Astrocyte of the spinal cord (primary cell): Measurements from ENCODE around the gene ASAP2.
A peak's percentile ranks its signal among the peaks of the same experiment; 100 is the strongest.

Experiments
- DNase-seq: peaks from one replicate; pipeline ENCODE4 v3.0.0; 2011; ENCODE audit warnings: low read depth, low spot score
- H3K4me3 ChIP-seq: 2 replicates; pipeline ENCODE4 v1.5.1; 2011; ENCODE audit warnings: low read depth, mild to moderate bottlenecking, low read length, moderate library complexity
- CTCF ChIP-seq: IDR thresholded peaks from 2 replicates; pipeline ENCODE4 v1.5.1; 2012; ENCODE audit warnings: low read depth, mild to moderate bottlenecking, low read length, inconsistent platforms
- in situ Hi-C: cut with HindIII; loops from 2 replicates; pipeline ENCODE4 v1.10.0; 2017; ENCODE audit warnings: low sequenced_read_pairs

Gene ASAP2

GRCh38 chr2:9170458-9171130 is 36.0 kb upstream of the ASAP2 start:
- in situ Hi-C loops = no loop called here
- no peak overlapping the region for H3K4me3 ChIP-seq
- TF ChIP-seq CTCF = no peak
- DNase-seq = no peak

- peak; percentile 84 for DNase-seq
- H3K4me3 ChIP-seq = no peak overlapping the region
- no peak for TF ChIP-seq CTCF
- in situ Hi-C loops = no loop called here
These were observed 31.7 kb upstream of the ASAP2 start for GRCh38 chr2:9174771-9175437.

- no peak for DNase-seq
- no peak overlapping the region for H3K4me3 ChIP-seq
- TF ChIP-seq CTCF = no peak
- in situ Hi-C loops = no loop called here
These were observed 28.3 kb upstream of the ASAP2 start for GRCh38 chr2:9178110-9178903.

- no peak for TF ChIP-seq CTCF
- H3K4me3 ChIP-seq = no peak overlapping the region
- DNase-seq = peak; percentile 91
- in situ Hi-C loops = no loop called here
These were observed 27.6 kb upstream of the ASAP2 start for GRCh38 chr2:9178904-9179571.

- H3K4me3 ChIP-seq = no peak overlapping the region
- TF ChIP-seq CTCF = no peak
- in situ Hi-C loops = no loop called here
- peak; percentile 88 for DNase-seq
These were observed 26.9 kb upstream of the ASAP2 start for GRCh38 chr2:9179572-9180201.

GRCh38 chr2:9184361-9184760 is 22.3 kb upstream of the ASAP2 start:
- in situ Hi-C loops = no loop called here
- TF ChIP-seq CTCF = no peak
- H3K4me3 ChIP-seq = no peak overlapping the region
- DNase-seq = no peak
